ENCODE results near the gene DUOX1.
"Not testable (repeated sequence)": the region's sequence is repeated elsewhere in the genome, so short reads cannot be mapped to it uniquely, and the experiment has no call there.

DUOX1 gene

GRCh38 chr15:45134682-45135604 lies 5.1 kb downstream of the DUOX1 start:
- TF ChIP-seq, protein P1, sequence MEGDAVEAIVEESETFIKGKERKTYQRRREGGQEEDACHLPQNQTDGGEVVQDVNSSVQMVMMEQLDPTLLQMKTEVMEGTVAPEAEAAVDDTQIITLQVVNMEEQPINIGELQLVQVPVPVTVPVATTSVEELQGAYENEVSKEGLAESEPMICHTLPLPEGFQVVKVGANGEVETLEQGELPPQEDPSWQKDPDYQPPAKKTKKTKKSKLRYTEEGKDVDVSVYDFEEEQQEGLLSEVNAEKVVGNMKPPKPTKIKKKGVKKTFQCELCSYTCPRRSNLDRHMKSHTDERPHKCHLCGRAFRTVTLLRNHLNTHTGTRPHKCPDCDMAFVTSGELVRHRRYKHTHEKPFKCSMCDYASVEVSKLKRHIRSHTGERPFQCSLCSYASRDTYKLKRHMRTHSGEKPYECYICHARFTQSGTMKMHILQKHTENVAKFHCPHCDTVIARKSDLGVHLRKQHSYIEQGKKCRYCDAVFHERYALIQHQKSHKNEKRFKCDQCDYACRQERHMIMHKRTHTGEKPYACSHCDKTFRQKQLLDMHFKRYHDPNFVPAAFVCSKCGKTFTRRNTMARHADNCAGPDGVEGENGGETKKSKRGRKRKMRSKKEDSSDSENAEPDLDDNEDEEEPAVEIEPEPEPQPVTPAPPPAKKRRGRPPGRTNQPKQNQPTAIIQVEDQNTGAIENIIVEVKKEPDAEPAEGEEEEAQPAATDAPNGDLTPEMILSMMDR (conservative IDR thresholded peaks at IDR 0.05) = no peak
- no peak overlapping the region for H3K27ac ChIP-seq

DNA sequence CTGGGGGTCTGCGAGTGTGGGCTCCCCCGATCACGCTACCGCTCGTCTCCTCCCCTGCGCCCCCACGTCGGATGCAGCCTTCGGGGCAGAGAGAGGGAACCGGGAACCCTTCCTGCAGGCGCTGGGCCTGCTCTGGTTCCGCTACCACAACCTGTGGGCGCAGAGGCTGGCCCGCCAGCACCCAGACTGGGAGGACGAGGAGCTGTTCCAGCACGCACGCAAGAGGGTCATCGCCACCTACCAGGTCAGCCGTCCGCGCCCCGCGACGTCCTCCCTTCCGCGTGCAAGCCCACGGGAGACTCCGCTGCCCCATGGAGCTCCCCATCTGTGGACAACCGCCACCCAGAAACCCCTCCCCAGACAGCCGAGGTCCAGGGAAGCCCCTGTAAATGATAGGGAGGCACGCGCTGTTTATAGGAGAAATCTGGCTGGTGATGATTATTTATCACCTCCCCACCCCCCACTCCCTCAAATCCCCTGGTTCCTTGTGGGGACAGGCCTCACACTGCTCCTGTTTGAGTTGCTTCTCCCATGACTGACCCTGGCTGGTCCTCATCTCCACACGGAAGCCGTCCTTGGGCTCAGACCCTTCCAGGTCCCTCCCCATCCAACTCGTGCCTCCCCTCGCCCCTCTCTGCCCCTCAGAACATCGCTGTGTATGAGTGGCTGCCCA lies 6.0 kb downstream of the DUOX1 start:
- H3K27ac ChIP-seq = not testable (repeated sequence)

GRCh38 chr15:45136378-45136764 lies 6.6 kb downstream of the DUOX1 start:
- TF ChIP-seq, protein P1 (conservative IDR thresholded peaks at IDR 0.05) = no peak
- H3K27ac ChIP-seq = no peak overlapping the region

DNA sequence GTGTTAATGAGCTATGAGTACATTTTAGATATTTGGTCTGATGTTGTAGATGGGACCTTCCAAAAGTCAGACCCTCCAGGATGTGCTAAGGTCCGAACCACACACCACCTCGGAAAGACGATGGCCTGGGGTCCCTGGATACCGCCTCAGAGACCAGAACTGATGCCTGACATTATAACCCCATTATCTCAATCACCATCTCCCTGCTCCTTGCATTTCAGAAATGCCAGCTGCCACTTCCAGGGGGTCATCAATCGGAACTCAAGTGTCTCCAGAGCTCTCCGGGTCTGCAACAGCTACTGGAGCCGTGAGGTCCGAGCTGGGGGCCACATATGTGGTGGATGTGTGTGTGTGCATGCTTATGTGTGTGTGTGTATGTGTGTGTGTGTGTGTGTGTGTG lies 7.9 kb downstream of the DUOX1 start:
- H3K27ac ChIP-seq = no peak overlapping the region
- TF ChIP-seq, protein P1 (conservative IDR thresholded peaks at IDR 0.05) = no peak

GRCh38 chr15:45138814-45139765 lies 9.3 kb downstream of the DUOX1 start:
- TF ChIP-seq, protein P1 (conservative IDR thresholded peaks at IDR 0.05) = no peak
- peak overlapping the region; percentile 34 for H3K27ac ChIP-seq

GRCh38 chr15:45139770-45140169 lies 10.0 kb downstream of the DUOX1 start:
- TF ChIP-seq, protein P1 (conservative IDR thresholded peaks at IDR 0.05) = no peak
- no peak overlapping the region; the same call in 1 of the 2 replicates for H3K27ac ChIP-seq

DNA sequence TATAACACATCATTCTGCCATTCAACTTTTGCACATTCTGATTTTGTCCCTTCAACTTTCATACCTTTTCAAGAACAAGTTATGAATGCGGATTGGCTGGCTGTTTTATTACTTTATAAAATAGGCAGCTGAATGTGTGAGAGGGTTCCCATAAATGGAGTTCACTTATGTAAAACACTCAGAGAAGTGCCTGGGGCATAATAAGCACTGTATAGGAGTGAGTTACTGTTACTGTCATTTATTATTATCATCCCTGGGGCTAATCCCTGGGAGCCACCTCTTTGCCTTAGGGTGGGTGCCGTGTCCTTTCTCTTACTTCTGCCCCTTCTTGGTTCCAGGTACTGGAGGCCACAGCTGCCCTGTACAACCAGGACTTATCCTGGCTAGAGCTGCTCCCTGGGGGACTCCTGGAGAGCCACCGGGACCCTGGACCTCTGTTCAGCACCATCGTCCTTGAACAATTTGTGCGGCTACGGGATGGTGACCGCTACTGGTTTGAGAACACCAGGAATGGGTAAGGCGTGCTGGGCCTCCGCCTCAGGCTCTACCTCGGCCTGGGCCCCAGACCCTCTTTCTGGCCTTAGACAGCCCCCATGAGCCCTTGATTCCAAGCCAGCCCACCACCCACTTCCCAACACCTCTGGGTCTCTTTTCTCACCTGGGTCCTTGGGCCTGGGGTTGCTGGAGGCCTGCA lies 10.9 kb downstream of the DUOX1 start:
- H3K27ac ChIP-seq = no peak overlapping the region
- TF ChIP-seq, protein P1 (conservative IDR thresholded peaks at IDR 0.05) = no peak

Data from VCaP (cell line).